Measurements from ENCODE around the gene ZNF74.

Gene ZNF74

GRCh38 chr22:20434264-20434751, 40.4 kb downstream of the ZNF74 start:
- DNase-seq = no peak

GRCh38 chr22:20434773-20435172, 40.8 kb downstream of the ZNF74 start:
- no peak for DNase-seq

- DNase-seq = no peak
Observed at GRCh38 chr22:20435436-20436306, 41.7 kb downstream of the ZNF74 start.

- no peak for DNase-seq
Observed at GRCh38 chr22:20436307-20436767, 42.4 kb downstream of the ZNF74 start.

GRCh38 chr22:20436768-20437612, 43.0 kb downstream of the ZNF74 start:
- no peak for DNase-seq

- DNase-seq = no peak
Observed at GRCh38 chr22:20437613-20438426, 43.9 kb downstream of the ZNF74 start, which contains the start of gene SCARF2. Gene SCARF2 (minus strand): TSS chr22:20437825. CDS start chr22:20437754, 71 bp downstream.

GRCh38 chr22:20438427-20438677, 44.4 kb downstream of the ZNF74 start:
- DNase-seq = no peak

- no peak for DNase-seq
Observed at GRCh38 chr22:20438678-20439492, 44.9 kb downstream of the ZNF74 start.

GRCh38 chr22:20439556-20439927, 45.6 kb downstream of the ZNF74 start:
- no peak for DNase-seq

GRCh38 chr22:20439928-20440575, 46.1 kb downstream of the ZNF74 start:
- no peak for DNase-seq

- no peak for DNase-seq
Observed at GRCh38 chr22:20440637-20441591, 47.0 kb downstream of the ZNF74 start.

GRCh38 chr22:20441631-20442484, 47.9 kb downstream of the ZNF74 start:
- no peak for DNase-seq

GRCh38 chr22:20442485-20443284, 48.7 kb downstream of the ZNF74 start:
- no peak for DNase-seq

GRCh38 chr22:20444325-20444724, 50.4 kb downstream of the ZNF74 start:
- DNase-seq = no peak

- DNase-seq = no peak
Observed at GRCh38 chr22:20446383-20446970, 52.5 kb downstream of the ZNF74 start.

GRCh38 chr22:20448630-20449029, 54.7 kb downstream of the ZNF74 start:
- no peak for DNase-seq

- DNase-seq = no peak
Observed at GRCh38 chr22:20449819-20450550, 56.0 kb downstream of the ZNF74 start.
